GM12891 (cell line): ENCODE measurements around the gene UNC13B.

Experiments used
- DNase-seq: peaks from one replicate; pipeline ENCODE4 v3.0.0; 2011; ENCODE audit warnings: low spot score; ENCODE audit not compliant: insufficient read length
- FAIRE-seq: peaks from 2 replicates; lab custom pipeline; 2011; peaks lifted over from hg19 to GRCh38; lab: Jason Lieb, UNC
- PAX5 ChIP-seq: IDR thresholded peaks from 2 replicates; pipeline ENCODE4 v1.6.1; 2011; ENCODE audit warnings: low read length, moderate library complexity, mild to moderate bottlenecking; ENCODE audit not compliant: insufficient read depth, severe bottlenecking
- POLR2A ChIP-seq: IDR thresholded peaks from 2 replicates; pipeline ENCODE4 v1.6.1; 2011; ENCODE audit warnings: low read depth, low read length, control low read depth
- POLR2AphosphoS5 ChIP-seq: IDR thresholded peaks from 2 replicates; pipeline ENCODE4 v1.6.1; 2011; ENCODE audit warnings: low read depth, low read length, control low read depth
- POU2F2 ChIP-seq: IDR thresholded peaks from 2 replicates; pipeline ENCODE4 v1.6.1; 2011; ENCODE audit warnings: low read depth, mild to moderate bottlenecking, control low read depth, low read length, moderate library complexity
- SPI1 ChIP-seq: IDR thresholded peaks from 2 replicates; pipeline ENCODE4 v1.6.1; 2011; ENCODE audit warnings: low read depth, low read length, control low read depth
- TAF1 ChIP-seq: IDR thresholded peaks from 2 replicates; pipeline ENCODE4 v1.6.1; 2011; ENCODE audit warnings: low read depth, low read length, control low read depth

Gene UNC13B

GRCh38 chr9:35350212-35350611 is 188.4 kb downstream of the UNC13B start:
- no peak for DNase-seq

GRCh38 chr9:35350827-35351549 is 189.2 kb downstream of the UNC13B start:
- TF ChIP-seq POLR2A: no peak
- no peak for TF ChIP-seq PAX5
- TF ChIP-seq SPI1: no peak
- no peak for TF ChIP-seq POU2F2
- FAIRE-seq: no peak

More at GRCh38 chr9:35350212-35350611, 188.4 kb downstream of the UNC13B start:
- FAIRE-seq: no peak
- TF ChIP-seq PAX5 (no peak), POLR2AphosphoS5 (no peak), POU2F2 (no peak), SPI1 (no peak), POLR2A (no peak), TAF1 (no peak)

GRCh38 chr9:35353731-35354365 is 192.0 kb downstream of the UNC13B start:
- FAIRE-seq (no peak), DNase-seq (no peak)
- TF ChIP-seq POLR2AphosphoS5 (no peak), TAF1 (no peak), POU2F2 (no peak), PAX5 (no peak)

More at GRCh38 chr9:35350827-35351549, 189.2 kb downstream of the UNC13B start:
- no peak for DNase-seq

GRCh38 chr9:35355939-35356338 is 194.1 kb downstream of the UNC13B start:
- TF ChIP-seq SPI1: no peak
- TF ChIP-seq POLR2A: no peak
- no peak for TF ChIP-seq TAF1
- TF ChIP-seq POLR2AphosphoS5: no peak
- no peak for TF ChIP-seq PAX5
- no peak for TF ChIP-seq POU2F2
- DNase-seq (no peak), FAIRE-seq (no peak)

GRCh38 chr9:35357116-35357515 is 195.3 kb downstream of the UNC13B start:
- TF ChIP-seq POU2F2 (no peak), POLR2AphosphoS5 (no peak), PAX5 (no peak), SPI1 (no peak), TAF1 (no peak), POLR2A (no peak)
- FAIRE-seq (no peak), DNase-seq (no peak)

GRCh38 chr9:35357826-35358225 is 196.0 kb downstream of the UNC13B start:
- no peak for DNase-seq
- FAIRE-seq: no peak
- no peak for TF ChIP-seq PAX5
- no peak for TF ChIP-seq POU2F2
- TF ChIP-seq POLR2A: no peak
- TF ChIP-seq TAF1: no peak
- no peak for TF ChIP-seq SPI1
- no peak for TF ChIP-seq POLR2AphosphoS5

- DNase-seq: no peak
- FAIRE-seq: no peak
- TF ChIP-seq SPI1 (no peak), PAX5 (no peak), POLR2A (no peak), POU2F2 (no peak), POLR2AphosphoS5 (no peak), TAF1 (no peak)
These were observed 203.2 kb downstream of the UNC13B start for GRCh38 chr9:35364817-35365585.

- FAIRE-seq: no peak
- DNase-seq: no peak
- TF ChIP-seq POU2F2 (no peak), POLR2AphosphoS5 (no peak), POLR2A (no peak), PAX5 (no peak), TAF1 (no peak), SPI1 (no peak)
These were observed 204.8 kb downstream of the UNC13B start for GRCh38 chr9:35366627-35367026.

GRCh38 chr9:35367451-35367850 is 205.6 kb downstream of the UNC13B start:
- no peak for FAIRE-seq
- TF ChIP-seq SPI1: no peak
- no peak for TF ChIP-seq POU2F2
- no peak for TF ChIP-seq POLR2AphosphoS5
- TF ChIP-seq TAF1: no peak
- no peak for TF ChIP-seq PAX5
- TF ChIP-seq POLR2A: no peak
- DNase-seq: no peak

- TF ChIP-seq POU2F2 (no peak), POLR2AphosphoS5 (no peak), TAF1 (no peak), PAX5 (no peak), SPI1 (no peak)
- DNase-seq: no peak
- FAIRE-seq: no peak
These were observed 208.4 kb downstream of the UNC13B start for GRCh38 chr9:35370241-35370640.
